Activated T-cell treated with anti-CD3 and anti-CD28 coated beads, Interleukin-2, amount 50 U/mL, for 24 hours (primary cell): ENCODE results near the gene YAP1.
"Not testable (repeated sequence)": the region's sequence is repeated elsewhere in the genome, so short reads cannot be mapped to it uniquely, and the experiment has no call there.

Source experiments
- DNase-seq: peaks from one replicate; pipeline ENCODE4 v3.0.0-alpha.2; 2020
- H3K27ac Mint-ChIP-seq: 2 replicates; pipeline ENCODE4 v1.8.0; 2020; ENCODE audit warnings: mild to moderate bottlenecking, mixed read lengths
- H3K27me3 Mint-ChIP-seq: 2 replicates; pipeline ENCODE4 v1.8.0; 2020; ENCODE audit warnings: mixed read lengths
- H3K36me3 Mint-ChIP-seq: 2 replicates; pipeline ENCODE4 v1.8.0; 2020; ENCODE audit warnings: low read depth, mixed read lengths
- H3K4me1 Mint-ChIP-seq: 2 replicates; pipeline ENCODE4 v1.8.0; 2020; ENCODE audit warnings: low read depth, mixed read lengths
- H3K4me3 Mint-ChIP-seq: 2 replicates; pipeline ENCODE4 v1.8.0; 2020; ENCODE audit warnings: mild to moderate bottlenecking, moderate library complexity, mixed read lengths
- H3K9me3 Mint-ChIP-seq: 2 replicates; pipeline ENCODE4 v1.8.0; 2020; ENCODE audit warnings: mixed read lengths

The YAP1 gene

DNA sequence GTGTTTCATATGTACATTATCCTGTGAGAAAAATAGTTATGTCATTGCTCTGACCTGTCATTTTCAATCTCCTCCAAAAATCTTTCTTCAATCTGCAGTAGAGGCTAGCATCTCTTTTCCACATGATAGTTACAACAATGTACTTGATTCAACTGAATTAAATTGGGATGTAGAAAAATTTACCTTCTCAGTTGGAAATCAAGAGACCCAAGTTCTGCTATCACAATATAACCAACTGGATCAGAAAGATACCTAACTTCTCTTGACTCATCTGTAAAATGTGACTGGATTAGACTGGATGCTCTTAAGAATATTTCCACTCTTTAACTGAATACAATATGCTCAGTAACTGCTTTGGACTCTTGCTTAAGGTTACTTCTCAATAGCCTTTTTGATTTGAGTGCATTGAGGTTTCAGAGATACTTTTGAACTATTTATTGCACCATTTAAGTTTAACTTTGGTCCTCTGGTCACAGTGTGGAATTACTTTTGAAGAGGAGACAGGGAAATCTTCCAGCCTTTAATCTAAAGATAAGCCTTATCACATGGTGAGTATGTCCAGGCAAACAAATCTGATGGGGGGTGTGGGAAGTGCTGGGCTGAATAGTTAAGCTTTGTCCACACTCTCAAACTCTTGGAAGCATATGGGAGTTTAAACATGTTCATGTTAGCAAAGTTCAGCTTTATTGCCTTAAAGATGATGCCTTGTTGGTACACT lies 82.3 kb downstream of the YAP1 start:
- DNase-seq, result no peak
- Mint-ChIP-seq H3K9me3 (no peaks in the 10 kb centered on the region), H3K27ac (no peak overlapping the region), H3K4me1 (no peaks in the 10 kb centered on the region), H3K4me3 (no peak overlapping the region), H3K36me3 (no peaks in the 10 kb centered on the region), H3K27me3 (peaks cover 19% of the 10 kb centered on the region)

DNA sequence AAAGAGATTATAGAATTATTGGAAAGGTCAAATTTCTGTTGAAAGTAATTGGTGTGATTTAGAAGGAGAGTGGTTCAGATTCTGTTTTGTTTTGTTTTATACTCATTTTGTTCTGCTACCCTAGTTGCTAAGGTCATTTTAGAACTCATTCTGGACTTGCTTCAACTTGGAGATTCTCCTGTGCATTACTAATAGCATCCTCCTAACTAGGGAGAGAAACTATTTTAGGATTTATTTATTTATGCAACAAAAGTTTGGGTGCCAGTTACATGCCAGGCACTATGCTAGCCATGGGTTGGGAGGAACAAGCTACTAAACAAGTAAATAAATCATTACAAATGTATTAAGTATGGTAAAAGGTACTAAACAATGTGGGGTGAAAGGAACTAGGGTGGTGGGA lies 84.0 kb downstream of the YAP1 start:
- Mint-ChIP-seq H3K4me3 (no peak overlapping the region), H3K9me3 (no peaks in the 10 kb centered on the region), H3K36me3 (no peaks in the 10 kb centered on the region), H3K27ac (no peak overlapping the region), H3K4me1 (no peaks in the 10 kb centered on the region), H3K27me3 (peaks cover 29% of the 10 kb centered on the region)
- no peak for DNase-seq

DNA sequence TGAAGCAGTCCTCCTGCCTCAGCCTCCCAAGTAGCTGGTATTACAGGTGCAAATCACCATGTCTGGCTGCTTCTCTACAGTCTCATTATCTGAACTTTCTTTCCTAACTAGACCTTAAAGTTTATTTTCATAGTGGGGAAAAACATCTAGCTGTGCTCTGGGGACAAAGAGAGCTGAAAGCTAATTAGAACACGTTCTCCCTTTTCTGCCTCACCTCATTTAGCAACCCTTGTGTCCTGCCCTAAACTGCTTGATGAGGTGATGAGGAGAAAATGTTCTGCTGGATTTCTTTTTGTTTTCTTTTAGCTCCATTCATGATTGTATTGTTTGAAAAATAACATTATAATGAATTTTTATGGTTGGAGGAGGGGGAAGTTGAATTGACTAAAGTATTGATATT lies 84.7 kb downstream of the YAP1 start:
- Mint-ChIP-seq H3K27me3 (peaks cover 27% of the 10 kb centered on the region), H3K4me3 (no peak overlapping the region), H3K36me3 (no peaks in the 10 kb centered on the region), H3K4me1 (no peaks in the 10 kb centered on the region), H3K27ac (no peak overlapping the region), H3K9me3 (no peaks in the 10 kb centered on the region)
- no peak for DNase-seq

DNA sequence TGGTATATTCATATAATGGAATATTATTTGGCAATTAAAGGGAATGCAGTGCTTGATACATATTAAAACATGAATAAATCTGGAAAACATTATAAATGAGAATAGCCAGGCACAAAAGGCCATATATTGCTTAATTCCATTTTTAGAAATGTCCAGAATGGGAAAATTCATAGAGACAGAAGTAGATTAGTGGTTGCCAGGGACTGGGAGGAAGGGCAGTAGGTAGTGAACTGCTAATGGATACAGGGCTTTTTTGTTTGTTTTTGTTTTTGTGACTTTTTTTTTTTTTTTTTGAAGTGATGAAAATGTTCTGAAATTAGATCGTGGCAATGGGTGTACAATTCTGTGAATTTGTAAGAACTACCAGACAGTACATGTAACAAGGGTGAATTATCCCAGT lies 86.1 kb downstream of the YAP1 start:
- no peaks in the 10 kb centered on the region for H3K4me1 Mint-ChIP-seq
- no peak overlapping the region for H3K4me3 Mint-ChIP-seq
- no peaks in the 10 kb centered on the region for H3K36me3 Mint-ChIP-seq
- no peaks in the 10 kb centered on the region for H3K9me3 Mint-ChIP-seq
- H3K27me3 Mint-ChIP-seq, result peaks cover 24% of the 10 kb centered on the region
- DNase-seq, result no peak
- H3K27ac Mint-ChIP-seq, result no peak overlapping the region

DNA sequence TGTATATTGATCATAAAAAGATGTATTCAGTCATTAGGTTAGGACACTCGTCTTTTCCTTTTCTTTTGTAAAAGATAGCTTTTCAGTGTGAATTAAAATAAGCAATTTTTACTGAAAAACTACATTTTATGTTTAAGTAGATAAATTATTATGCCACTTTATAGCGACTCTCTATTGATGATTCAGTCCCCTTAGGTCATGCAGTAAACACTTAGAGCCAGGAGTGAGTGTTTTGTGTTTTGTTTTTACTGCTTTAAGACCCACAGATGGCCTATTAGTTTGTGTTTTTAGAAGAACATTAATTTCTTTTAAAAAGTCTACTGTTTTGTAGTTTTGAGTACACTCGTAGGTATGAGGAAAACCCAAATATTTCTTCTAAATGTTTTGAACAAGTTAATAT lies 86.6 kb downstream of the YAP1 start:
- no peaks in the 10 kb centered on the region for H3K36me3 Mint-ChIP-seq
- DNase-seq, result no peak
- no peak overlapping the region for H3K4me3 Mint-ChIP-seq
- no peaks in the 10 kb centered on the region for H3K4me1 Mint-ChIP-seq
- H3K9me3 Mint-ChIP-seq, result no peaks in the 10 kb centered on the region
- peaks cover 27% of the 10 kb centered on the region for H3K27me3 Mint-ChIP-seq
- no peak overlapping the region for H3K27ac Mint-ChIP-seq

DNA sequence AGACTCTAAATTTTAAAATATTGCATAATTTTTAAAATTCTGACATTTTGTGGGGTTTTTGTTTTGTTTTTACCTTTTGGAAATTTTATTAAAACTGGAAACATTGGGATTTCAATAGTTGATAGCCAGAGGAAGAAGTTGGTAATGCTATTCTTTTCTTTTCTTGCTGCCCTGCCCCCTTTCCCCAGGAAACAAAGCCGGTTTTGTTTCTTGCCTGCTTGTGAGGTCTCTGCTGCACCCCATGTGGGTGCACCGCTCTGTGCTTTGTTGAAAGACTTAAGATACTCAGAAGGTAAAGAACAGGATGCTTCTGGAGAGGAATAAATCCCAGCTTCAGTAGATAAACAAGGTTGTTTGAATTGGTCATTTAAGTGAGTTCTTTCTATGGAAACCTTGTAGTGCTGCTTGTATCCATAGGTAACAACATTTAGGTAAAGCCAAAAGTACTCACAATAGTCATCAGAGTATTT lies 87.5 kb downstream of the YAP1 start:
- no peak overlapping the region for H3K27ac Mint-ChIP-seq
- no peak overlapping the region for H3K4me3 Mint-ChIP-seq
- no peaks in the 10 kb centered on the region for H3K9me3 Mint-ChIP-seq

DNA sequence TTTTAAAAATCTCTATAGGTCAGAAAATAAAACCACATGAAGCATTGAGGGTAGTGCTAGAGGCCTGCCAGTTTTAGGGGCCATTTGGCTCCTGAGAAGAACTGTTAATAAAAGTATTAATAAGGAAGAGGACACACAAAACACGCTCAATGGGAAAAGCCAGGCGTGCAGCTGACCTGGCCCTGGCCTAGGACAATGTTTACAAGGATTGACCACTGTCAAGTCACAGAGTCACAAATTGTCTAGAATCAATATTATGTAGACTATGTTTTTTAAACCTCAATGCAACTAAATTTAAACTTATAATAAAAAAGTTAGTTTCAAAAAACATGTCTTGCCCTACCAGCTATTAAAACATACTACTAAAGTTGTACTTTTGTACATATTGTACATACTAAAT lies 89.4 kb downstream of the YAP1 start:
- Mint-ChIP-seq H3K4me1 (no peaks in the 10 kb centered on the region), H3K27ac (no peak overlapping the region), H3K27me3 (peaks cover 25% of the 10 kb centered on the region), H3K4me3 (no peak overlapping the region), H3K9me3 (no peaks in the 10 kb centered on the region), H3K36me3 (no peaks in the 10 kb centered on the region)
- no peak for DNase-seq

More for the DNA sequence above, 87.5 kb downstream of the YAP1 start:
- no peaks in the 10 kb centered on the region for H3K36me3 Mint-ChIP-seq
- H3K4me1 Mint-ChIP-seq, result no peaks in the 10 kb centered on the region
- H3K27me3 Mint-ChIP-seq, result peaks cover 25% of the 10 kb centered on the region
- no peak for DNase-seq

DNA sequence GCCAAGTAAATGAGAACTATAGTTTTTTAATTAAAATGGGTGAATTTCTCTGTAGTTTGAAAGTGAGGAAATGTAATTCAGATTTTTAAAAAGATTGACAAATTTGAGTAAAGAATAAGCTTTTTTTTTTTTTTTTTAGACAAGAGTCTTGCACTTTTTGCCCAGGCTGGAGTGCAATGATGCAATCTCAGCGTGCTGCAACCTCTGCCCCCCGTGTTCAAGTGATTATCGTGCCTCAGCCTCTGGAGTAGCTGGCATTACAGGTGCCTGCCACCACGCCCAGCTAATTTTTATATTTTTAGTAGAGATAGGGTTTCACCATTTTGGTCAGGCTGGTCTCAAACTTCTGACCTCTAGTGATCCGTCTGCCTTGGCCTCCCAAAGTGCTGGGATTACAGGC lies 90.1 kb downstream of the YAP1 start:
- H3K4me1 Mint-ChIP-seq, H3K9me3 Mint-ChIP-seq, H3K4me3 Mint-ChIP-seq, H3K27ac Mint-ChIP-seq, DNase-seq, H3K36me3 Mint-ChIP-seq: not testable (repeated sequence)
- peaks cover 21% of the 10 kb centered on the region for H3K27me3 Mint-ChIP-seq

DNA sequence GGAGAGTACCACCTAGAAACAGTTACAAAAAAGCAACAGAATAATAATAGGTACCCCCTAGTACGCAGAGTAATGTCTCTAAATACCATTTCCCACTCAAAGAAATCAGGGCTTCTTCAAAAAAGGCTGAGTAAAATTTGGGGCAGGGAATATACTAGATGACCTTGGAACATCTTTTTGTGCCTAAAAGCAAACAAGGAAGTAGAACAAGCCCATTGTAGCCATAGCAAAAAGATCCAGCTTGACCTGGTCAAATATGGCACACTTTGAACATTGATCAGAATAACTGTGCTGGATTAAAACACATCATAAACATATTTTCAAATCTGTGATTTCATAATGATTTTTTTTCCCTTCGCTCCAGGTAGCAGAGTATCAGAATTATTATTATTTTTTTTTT lies 91.5 kb downstream of the YAP1 start:
- no peaks in the 10 kb centered on the region for H3K36me3 Mint-ChIP-seq
- H3K4me1 Mint-ChIP-seq, result no peaks in the 10 kb centered on the region
- H3K27ac Mint-ChIP-seq, result no peak overlapping the region
- no peaks in the 10 kb centered on the region for H3K9me3 Mint-ChIP-seq
- no peak for DNase-seq
- peaks cover 25% of the 10 kb centered on the region for H3K27me3 Mint-ChIP-seq
- no peak overlapping the region for H3K4me3 Mint-ChIP-seq

DNA sequence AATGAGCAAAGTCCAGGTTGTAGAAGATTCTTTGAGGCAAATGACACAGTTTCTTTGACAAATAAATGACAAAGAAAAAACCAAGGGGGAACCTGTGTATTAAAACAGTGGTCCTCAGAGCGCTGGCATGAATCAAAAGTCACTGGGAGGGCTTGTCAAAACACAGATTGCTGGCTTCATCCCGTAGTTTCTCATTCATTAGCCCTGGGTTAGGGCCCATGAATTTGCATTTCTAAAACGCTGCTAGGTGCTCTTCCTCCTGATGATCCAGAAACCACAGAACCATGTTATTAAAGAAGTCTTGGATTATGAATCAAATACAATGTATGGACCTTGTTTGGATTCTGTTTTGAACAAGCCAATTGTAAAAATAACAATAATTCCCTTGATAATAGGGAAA lies 92.7 kb downstream of the YAP1 start:
- H3K9me3 Mint-ChIP-seq, result no peaks in the 10 kb centered on the region
- peaks cover 31% of the 10 kb centered on the region for H3K27me3 Mint-ChIP-seq
- no peak for DNase-seq

DNA sequence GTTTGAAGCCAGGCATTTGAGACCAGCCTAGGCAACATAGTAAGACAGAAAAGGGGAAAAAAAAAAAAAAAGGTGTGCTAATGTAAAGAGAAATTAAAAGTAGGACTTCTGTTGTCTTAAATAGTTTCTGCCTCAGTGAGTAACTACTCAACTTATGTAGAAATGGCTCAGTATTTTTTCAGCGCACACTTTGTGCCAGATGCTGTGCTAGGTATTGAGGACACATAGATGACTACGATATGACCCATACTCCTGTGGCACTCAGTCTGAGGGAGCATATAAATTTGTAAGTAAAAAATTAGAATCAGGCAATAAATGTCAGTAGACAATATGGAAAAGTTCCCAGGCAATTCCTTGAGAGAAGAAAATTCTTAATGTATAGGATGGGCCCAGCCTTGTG lies 93.9 kb downstream of the YAP1 start:
- Mint-ChIP-seq H3K4me3 (no peak overlapping the region), H3K36me3 (no peaks in the 10 kb centered on the region), H3K27ac (no peak overlapping the region), H3K9me3 (no peaks in the 10 kb centered on the region), H3K27me3 (peaks cover 25% of the 10 kb centered on the region), H3K4me1 (no peaks in the 10 kb centered on the region)
- no peak for DNase-seq

More for the DNA sequence above, 92.7 kb downstream of the YAP1 start:
- Mint-ChIP-seq H3K36me3 (no peaks in the 10 kb centered on the region), H3K27ac (no peak overlapping the region), H3K4me1 (no peaks in the 10 kb centered on the region), H3K4me3 (no peak overlapping the region)

DNA sequence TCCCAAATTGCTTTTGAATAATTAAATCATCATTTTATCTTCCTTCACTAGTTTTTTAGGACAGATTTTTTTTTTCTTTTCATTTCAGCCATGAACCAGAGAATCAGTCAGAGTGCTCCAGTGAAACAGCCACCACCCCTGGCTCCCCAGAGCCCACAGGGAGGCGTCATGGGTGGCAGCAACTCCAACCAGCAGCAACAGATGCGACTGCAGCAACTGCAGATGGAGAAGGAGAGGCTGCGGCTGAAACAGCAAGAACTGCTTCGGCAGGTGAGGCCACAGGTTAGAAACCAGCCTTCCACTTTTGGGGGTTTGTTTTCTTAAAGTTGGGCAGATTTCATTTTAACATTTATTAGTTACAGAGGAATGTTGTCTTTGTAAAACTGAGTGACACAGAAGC lies 95.6 kb downstream of the YAP1 start:
- Mint-ChIP-seq H3K36me3 (no peaks in the 10 kb centered on the region), H3K9me3 (no peaks in the 10 kb centered on the region), H3K27ac (no peak overlapping the region), H3K27me3 (peaks cover 28% of the 10 kb centered on the region), H3K4me1 (no peaks in the 10 kb centered on the region), H3K4me3 (no peak overlapping the region)
- no peak for DNase-seq

DNA sequence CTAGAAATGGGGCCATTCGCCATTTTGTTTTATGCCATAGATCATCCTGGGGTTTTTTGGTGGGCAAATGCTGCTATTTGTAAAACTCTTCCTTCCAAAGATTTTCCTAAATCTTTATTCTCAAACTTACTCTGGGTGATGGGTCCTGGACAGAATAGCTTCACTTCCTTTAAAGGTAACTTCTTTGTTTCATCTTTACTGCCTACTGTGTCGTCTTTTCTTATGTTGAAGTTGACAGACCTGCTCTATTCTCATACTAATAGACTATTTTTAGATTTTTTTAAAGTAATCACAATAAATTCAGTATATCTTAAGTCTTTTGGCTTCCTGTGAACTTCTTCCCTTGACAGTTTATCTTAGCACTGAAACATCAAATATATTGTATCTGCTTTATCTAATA lies 98.6 kb downstream of the YAP1 start:
- H3K4me3 Mint-ChIP-seq, result no peak overlapping the region
- peaks cover 28% of the 10 kb centered on the region for H3K27me3 Mint-ChIP-seq
- no peaks in the 10 kb centered on the region for H3K4me1 Mint-ChIP-seq
- no peaks in the 10 kb centered on the region for H3K36me3 Mint-ChIP-seq
- H3K27ac Mint-ChIP-seq, result no peak overlapping the region
- no peak for DNase-seq
- H3K9me3 Mint-ChIP-seq, result no peaks in the 10 kb centered on the region

DNA sequence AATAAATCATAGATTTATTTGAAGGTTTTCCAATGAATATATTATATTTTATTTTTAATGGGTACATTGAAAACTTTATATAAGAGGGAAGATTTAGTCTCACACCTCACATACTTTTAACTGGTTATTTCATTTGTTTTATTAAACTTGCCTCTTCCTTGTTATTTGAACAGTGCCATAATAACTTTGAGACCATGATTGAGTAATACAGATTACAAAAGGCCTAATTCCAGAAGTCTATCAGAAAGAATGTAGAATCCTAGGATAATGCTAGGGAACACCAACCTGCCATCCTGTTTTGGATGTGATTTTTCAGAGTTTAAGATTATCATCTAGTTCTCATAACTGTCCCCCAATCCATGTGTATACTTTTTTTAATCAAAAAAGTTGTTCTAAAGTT lies 104.4 kb downstream of the YAP1 start:
- Mint-ChIP-seq H3K36me3 (no peaks in the 10 kb centered on the region), H3K4me1 (no peaks in the 10 kb centered on the region), H3K27me3 (peaks cover 20% of the 10 kb centered on the region), H3K27ac (no peak overlapping the region), H3K4me3 (no peak overlapping the region), H3K9me3 (no peaks in the 10 kb centered on the region)
- DNase-seq, result no peak

DNA sequence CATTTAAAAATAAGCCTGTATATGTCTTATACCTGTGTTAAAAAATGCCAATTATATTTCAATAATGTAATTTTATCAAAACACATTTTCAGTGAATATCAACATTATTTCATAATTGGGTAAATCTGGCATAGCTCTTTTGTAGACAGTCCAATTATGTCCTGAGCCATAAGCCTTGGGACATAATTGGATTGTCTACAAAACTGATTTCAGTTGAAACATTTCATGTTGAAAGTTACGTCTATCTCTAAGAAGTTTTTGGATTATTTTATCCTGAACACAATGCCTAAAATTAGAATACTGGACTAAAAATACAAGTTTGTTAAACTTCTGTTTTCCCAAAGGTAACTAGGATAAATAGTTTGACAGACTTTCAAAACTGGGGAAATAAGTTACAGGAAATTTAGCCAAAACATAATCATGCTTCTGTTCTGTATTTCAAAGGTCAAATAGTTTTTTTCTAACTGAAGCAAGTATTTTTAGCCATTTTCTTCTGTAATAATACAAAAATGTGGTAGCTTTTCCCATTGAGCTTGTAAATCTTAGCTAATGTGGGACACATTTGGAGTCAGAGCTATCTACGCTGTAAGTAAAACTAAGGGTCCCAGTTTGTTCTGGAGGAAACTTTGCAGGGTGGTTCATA lies 106.3 kb downstream of the YAP1 start:
- no peaks in the 10 kb centered on the region for H3K9me3 Mint-ChIP-seq
- H3K27ac Mint-ChIP-seq, result no peak overlapping the region
- DNase-seq, result no peak
- H3K4me1 Mint-ChIP-seq, result no peaks in the 10 kb centered on the region
- peaks cover 16% of the 10 kb centered on the region for H3K27me3 Mint-ChIP-seq
- H3K4me3 Mint-ChIP-seq, result no peak overlapping the region
- H3K36me3 Mint-ChIP-seq, result no peaks in the 10 kb centered on the region
